Esophagus squamous epithelium (tissue), 5 donors: ENCODE data around the gene CPSF7. TPM values are rescaled to one million over a fixed set of nuclear protein-coding genes. Genes with fewer than 3 reads are reported as not detected.

Experiments used
- DNase-seq: peaks from one replicate; lab custom pipeline; 2025; lab: John Stamatoyannopoulos, UW
- H3K27ac ChIP-seq, 4 donors: fragments of 200-600 bp; sonication (generic); one replicate each; pipeline ENCODE4 v1.5.1; 2016 to 2019; ENCODE audit warnings: mild to moderate bottlenecking in 1 of 4
- H3K27me3 ChIP-seq, 4 donors: fragments of 200-600 bp; sonication (generic); 1 replicate in 3 of 4; 2 replicates in 1 of 4; pipeline versions ENCODE4 v1.5.1 to v1.6.0; 2017 to 2021; ENCODE audit warnings: antibody characterized with exemption in 1 of 4
- H3K36me3 ChIP-seq, 3 donors: fragments of 200-600 bp; sonication (generic); one replicate each; pipeline ENCODE4 v1.5.1; 2016 to 2019
- H3K4me1 ChIP-seq, 3 donors: fragments of 200-600 bp; sonication (generic); one replicate each; pipeline ENCODE4 v1.5.1; 2017 to 2019
- H3K4me3 ChIP-seq, 4 donors: fragments of 200-600 bp; sonication (generic); 1 replicate in 3 of 4; 2 replicates in 1 of 4; pipeline ENCODE4 v1.5.1; 2016 to 2019; ENCODE audit warnings: mild to moderate bottlenecking in 2 of 4, moderate library complexity in 1 of 4
- H3K9me3 ChIP-seq, 3 donors: fragments of 200-600 bp; sonication (generic); one replicate each; pipeline ENCODE4 v1.5.1; 2016 to 2019
- POLR2A ChIP-seq, 4 donors: fragments of 450-650 bp; IDR thresholded peaks; one replicate each; pipeline ENCODE4 v1.6.1; 2017; ENCODE audit warnings: antibody characterized with exemption in 4 of 4, mild to moderate bottlenecking in 4 of 4, moderate library complexity in 3 of 4
- WGBS, 2 donors: methylation state at CpG; one replicate each; pipeline ENCODE4 v1.1.5; 2018; 5-methylcytosine and 5-hydroxymethylcytosine counted together
- intact Hi-C: fragments of 100-400 bp; cut with DNase I; formaldehyde crosslinking; loops from one replicate; pipeline ENCODE4 v1.15.0; 2022
- total RNA-seq, 4 donors: library from RNA; depleted of rRNA; stranded (reverse); fragments of >200 nt; gene quantifications; one replicate each; pipeline ENCODE4 v1.1.0, GENCODE V29; 2016
- TF ChIP-seq, protein P1 (sequence below), 6 experiments: fragments of 450-650 bp in 4 of 6; fragments of 200-600 bp in 2 of 6; sonication (generic) in 2 of 6; IDR thresholded peaks; one replicate each; pipeline ENCODE4 v1.5.1; 2016 to 2019; ENCODE audit warnings: antibody characterized with exemption in 6 of 6, mild to moderate bottlenecking in 4 of 6, moderate library complexity in 4 of 6
- donor health status: DM: yes; HTN: yes; CAD: no.

CPSF7 gene
- total RNA-seq, 4 donors from 2014 or later, result 24.4 to 44.1 (median 34.3) TPM

DNA sequence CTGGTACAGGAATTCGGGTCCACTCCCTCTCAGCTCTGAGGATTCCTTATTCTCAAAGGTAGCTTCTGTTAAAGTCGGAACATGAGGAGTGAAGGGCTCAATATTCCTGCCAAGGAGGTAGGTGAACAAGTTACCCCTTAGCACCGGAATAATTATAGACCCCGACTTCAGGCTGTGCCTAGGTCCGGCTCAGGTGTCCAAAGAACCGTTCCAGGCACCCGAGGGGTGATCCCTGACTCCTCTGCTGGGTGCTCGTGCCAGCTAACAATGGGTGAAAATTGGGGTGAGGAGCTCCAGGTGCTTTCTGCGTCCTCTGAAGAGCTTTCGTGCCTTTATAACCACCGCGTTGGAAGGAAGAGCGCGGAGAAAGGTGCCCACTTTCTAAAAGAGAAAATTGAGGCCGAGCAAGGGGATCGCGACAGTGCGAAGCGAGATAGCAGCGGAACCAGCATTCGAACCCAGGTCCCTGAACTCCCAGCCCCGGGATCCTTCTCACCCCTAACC is 68.5 kb downstream of the CPSF7 start:
- intact Hi-C loops, result no loop called here
- Histone ChIP-seq H3K4me1 (peaks cover 14 to 63% (median 26%) of the 10 kb centered on the region in 3 donors), H3K36me3 (peaks cover 0 to 28% (median 21%) of the 10 kb centered on the region in 3 donors), H3K27me3 (no peaks in the 10 kb centered on the region), H3K9me3 (no peaks in the 10 kb centered on the region), H3K4me3 (peak overlapping the region; percentile 53 to 94 (median 75)), H3K27ac (peak overlapping the region; percentile 91 to 99 (median 98))
- WGBS, 2 donors, result 2 to 4% methylated on average over 7 to 14 of the region's 22 CpGs
- DNase-seq, result no peak
- no peak for TF ChIP-seq POLR2A (IDR thresholded peaks at IDR 0.05)
- TF ChIP-seq, protein P1, sequence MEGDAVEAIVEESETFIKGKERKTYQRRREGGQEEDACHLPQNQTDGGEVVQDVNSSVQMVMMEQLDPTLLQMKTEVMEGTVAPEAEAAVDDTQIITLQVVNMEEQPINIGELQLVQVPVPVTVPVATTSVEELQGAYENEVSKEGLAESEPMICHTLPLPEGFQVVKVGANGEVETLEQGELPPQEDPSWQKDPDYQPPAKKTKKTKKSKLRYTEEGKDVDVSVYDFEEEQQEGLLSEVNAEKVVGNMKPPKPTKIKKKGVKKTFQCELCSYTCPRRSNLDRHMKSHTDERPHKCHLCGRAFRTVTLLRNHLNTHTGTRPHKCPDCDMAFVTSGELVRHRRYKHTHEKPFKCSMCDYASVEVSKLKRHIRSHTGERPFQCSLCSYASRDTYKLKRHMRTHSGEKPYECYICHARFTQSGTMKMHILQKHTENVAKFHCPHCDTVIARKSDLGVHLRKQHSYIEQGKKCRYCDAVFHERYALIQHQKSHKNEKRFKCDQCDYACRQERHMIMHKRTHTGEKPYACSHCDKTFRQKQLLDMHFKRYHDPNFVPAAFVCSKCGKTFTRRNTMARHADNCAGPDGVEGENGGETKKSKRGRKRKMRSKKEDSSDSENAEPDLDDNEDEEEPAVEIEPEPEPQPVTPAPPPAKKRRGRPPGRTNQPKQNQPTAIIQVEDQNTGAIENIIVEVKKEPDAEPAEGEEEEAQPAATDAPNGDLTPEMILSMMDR (IDR thresholded peaks at IDR 0.05), result no peak

DNA sequence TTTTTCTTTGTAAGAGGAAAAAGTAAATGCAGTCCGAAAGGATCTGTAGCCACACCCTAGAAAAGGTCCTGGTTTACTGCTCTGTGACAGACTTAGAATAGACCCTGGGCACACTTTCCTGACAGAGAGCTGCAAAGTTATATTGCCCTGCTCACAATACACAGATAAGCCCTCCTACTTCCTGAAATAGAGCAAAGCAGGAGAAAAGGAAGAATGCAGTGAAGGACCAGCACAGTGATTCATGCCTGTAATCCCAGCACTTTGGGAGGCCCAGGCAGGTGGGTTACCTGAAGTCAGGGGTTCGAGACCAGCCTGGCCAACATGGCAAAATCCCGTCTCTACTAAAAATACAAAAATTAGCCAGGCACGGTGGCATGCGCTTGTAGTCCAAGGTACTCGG is 70.3 kb downstream of the CPSF7 start:
- H3K9me3 ChIP-seq, result no peaks in the 10 kb centered on the region
- H3K4me1 ChIP-seq, result peaks cover 14 to 59% (median 26%) of the 10 kb centered on the region in 3 donors
- no peak for DNase-seq
- no peaks in the 10 kb centered on the region for H3K27me3 ChIP-seq
- H3K27ac ChIP-seq, result no peak overlapping the region
- no peak overlapping the region for H3K4me3 ChIP-seq
- intact Hi-C loops, result no loop called here
- no peak for TF ChIP-seq POLR2A (IDR thresholded peaks at IDR 0.05)
- TF ChIP-seq, protein P1 (IDR thresholded peaks at IDR 0.05), result no peak
- WGBS, 2 donors, result 47 to 50% methylated on average over 1 of the region's 6 CpGs
- peaks cover 0 to 28% (median 6%) of the 10 kb centered on the region in 3 donors for H3K36me3 ChIP-seq

- Histone ChIP-seq H3K9me3 (no peaks in the 10 kb centered on the region), H3K4me3 (no peak overlapping the region), H3K36me3 (peaks cover 0 to 29% (median 0%) of the 10 kb centered on the region in 3 donors), H3K4me1 (peaks cover 14 to 54% (median 24%) of the 10 kb centered on the region in 3 donors), H3K27me3 (no peaks in the 10 kb centered on the region), H3K27ac (no peak overlapping the region)
- no peak for DNase-seq
- TF ChIP-seq, protein P1 (IDR thresholded peaks at IDR 0.05), result no peak
- TF ChIP-seq POLR2A (IDR thresholded peaks at IDR 0.05), result no peak
- 68 to 91% methylated on average over 9 to 10 of the region's 11 CpGs for WGBS, 2 donors
- intact Hi-C loops, result no loop called here
Observed at GRCh38 chr11:61358566-61358965, 71.2 kb downstream of the CPSF7 start.

DNA sequence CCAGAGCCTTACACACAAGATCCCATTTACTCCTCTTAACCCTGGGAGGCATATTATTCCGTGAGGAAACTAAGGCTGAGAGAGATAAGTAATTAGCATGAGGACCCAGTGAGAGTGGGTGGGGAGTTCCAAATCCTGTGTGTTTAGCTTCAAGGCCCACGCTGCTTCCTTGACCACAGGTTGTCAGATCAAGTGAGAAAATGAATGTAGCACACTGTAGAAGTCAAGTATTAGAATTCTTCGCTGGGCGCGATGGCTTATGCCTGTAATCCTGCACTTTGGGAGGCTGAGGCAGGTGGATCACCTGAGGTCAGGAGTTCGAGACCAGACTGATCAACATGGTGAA is 71.9 kb downstream of the CPSF7 start:
- Histone ChIP-seq H3K4me1 (peaks cover 8 to 47% (median 17%) of the 10 kb centered on the region in 3 donors), H3K9me3 (no peaks in the 10 kb centered on the region), H3K4me3 (no peak overlapping the region), H3K36me3 (peaks cover 0 to 36% (median 0%) of the 10 kb centered on the region in 3 donors), H3K27ac (no peak overlapping the region), H3K27me3 (no peaks in the 10 kb centered on the region)
- TF ChIP-seq POLR2A (IDR thresholded peaks at IDR 0.05), result no peak
- TF ChIP-seq, protein P1 (IDR thresholded peaks at IDR 0.05), result no peak
- 71 to 92% methylated on average over 6 of the region's 6 CpGs for WGBS, 2 donors
- intact Hi-C loops, result no loop called here
- no peak for DNase-seq

DNA sequence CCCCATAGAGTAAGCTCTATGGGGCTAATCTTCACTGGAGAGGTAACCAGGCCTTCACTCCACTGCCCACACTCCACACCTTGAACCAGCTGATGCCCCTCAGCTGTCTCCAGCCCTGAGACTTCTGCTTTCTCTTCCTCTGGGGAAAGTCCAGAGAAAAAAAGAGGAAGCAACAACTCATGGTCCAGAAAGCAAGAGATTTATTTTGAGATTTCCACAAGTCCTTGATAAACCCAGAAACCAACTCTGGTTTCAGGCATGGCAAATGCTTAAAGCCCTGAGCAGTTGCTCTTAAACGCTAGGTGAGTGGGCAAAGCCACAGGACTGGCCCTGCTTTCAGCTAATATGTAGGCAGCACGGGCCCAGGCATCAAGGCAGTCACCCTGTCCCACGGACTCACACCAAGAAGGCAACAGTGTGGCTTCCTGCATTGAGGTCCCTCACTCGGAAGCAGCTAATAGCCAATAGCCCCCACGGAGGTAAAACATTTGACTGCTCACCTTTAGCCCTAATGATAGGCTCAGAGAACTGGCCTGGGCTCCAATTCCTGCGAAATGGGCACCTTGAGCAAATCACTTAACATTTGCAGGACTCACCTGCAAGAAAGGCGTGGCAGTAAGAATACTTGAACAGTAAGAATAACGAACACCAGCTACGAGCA is 72.4 kb downstream of the CPSF7 start:
- WGBS, 2 donors, result 79 to 89% methylated on average over 6 to 8 of the region's 9 CpGs
- no peak for DNase-seq
- peak overlapping the region in 1 of 4 donors; percentile 2 for H3K27ac ChIP-seq
- TF ChIP-seq, protein P1 (IDR thresholded peaks at IDR 0.05), result no peak
- no peak for TF ChIP-seq POLR2A (IDR thresholded peaks at IDR 0.05)
- no peaks in the 10 kb centered on the region for H3K27me3 ChIP-seq
- peaks cover 0 to 41% (median 0%) of the 10 kb centered on the region in 3 donors for H3K36me3 ChIP-seq
- intact Hi-C loops, result no loop called here
- H3K9me3 ChIP-seq, result no peaks in the 10 kb centered on the region
- no peak overlapping the region for H3K4me3 ChIP-seq
- peaks cover 5 to 43% (median 14%) of the 10 kb centered on the region in 3 donors for H3K4me1 ChIP-seq
